Loucy (cell line): ENCODE data around the gene PPIH.

ENCODE experiments used
- CTCF ChIP-seq: fragments of 200-600 bp; sonication (generic); conservative IDR thresholded peaks from 2 replicates; pipeline ENCODE4 v1.5.1; 2014; ENCODE audit warnings: mild to moderate bottlenecking, antibody characterized with exemption, low read length
- EZH2phosphoT487 ChIP-seq: fragments of 200-600 bp; IDR thresholded peaks from 2 replicates; pipeline ENCODE4 v1.6.1; 2018; ENCODE audit warnings: antibody characterized with exemption, mild to moderate bottlenecking, moderate library complexity, borderline replicate concordance

GRCh38 chr1:42670425-42670824, 12.2 kb downstream of the PPIH start:
- TF ChIP-seq CTCF = no peak
- no peak for TF ChIP-seq EZH2phosphoT487
